GM19324 (cell line): ENCODE data around the gene KCNN1.

Experiments used
- ATAC-seq: cut with Tn5 transposase; IDR thresholded peaks from one replicate; pipeline ENCODE4 v1.9.1; 2021; ENCODE audit warnings: mild to moderate bottlenecking, moderate library complexity; ENCODE audit not compliant: unreplicated experiment, low FRiP score

KCNN1 gene

DNA sequence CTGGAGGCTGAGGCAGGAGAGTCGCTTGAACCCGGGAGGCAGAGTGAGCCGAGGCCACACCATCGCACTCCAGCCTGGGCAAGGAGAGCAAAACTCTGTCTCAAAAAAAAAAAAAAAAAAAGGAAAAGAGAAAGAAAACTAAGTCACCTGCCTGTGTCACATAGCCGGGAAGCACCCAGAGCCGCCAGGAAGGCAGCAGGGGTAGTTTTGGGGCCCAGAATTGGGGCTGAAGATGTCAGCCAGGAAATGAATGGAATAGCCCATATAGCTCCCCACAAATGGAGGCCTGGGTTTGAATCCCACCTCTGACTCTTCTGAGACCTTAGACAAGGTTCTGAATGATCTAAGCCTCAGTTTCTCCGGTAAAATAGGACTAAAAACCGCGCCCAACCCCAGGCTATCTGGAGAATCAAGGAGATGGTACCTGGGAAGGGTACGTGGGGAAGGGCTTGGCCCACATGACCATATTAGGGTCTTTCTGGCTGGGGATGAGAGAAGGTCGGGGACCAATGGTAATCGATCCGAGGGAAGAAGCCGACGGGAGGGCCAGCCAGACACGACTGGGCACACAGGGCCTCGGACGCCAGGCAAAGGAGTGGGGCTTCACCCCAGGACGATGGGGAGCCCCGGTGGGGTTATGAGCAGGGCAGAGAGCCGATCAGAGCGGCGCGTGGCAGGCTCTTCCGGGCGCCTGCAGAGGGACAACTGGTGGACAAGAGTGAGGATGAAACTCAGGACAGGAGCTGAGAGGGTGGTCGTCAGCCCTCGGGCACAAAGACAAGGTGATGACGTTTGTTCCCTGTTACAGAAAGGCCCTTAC lies 19.7 kb upstream of the KCNN1 start:
- peak; percentile 12 for ATAC-seq

DNA sequence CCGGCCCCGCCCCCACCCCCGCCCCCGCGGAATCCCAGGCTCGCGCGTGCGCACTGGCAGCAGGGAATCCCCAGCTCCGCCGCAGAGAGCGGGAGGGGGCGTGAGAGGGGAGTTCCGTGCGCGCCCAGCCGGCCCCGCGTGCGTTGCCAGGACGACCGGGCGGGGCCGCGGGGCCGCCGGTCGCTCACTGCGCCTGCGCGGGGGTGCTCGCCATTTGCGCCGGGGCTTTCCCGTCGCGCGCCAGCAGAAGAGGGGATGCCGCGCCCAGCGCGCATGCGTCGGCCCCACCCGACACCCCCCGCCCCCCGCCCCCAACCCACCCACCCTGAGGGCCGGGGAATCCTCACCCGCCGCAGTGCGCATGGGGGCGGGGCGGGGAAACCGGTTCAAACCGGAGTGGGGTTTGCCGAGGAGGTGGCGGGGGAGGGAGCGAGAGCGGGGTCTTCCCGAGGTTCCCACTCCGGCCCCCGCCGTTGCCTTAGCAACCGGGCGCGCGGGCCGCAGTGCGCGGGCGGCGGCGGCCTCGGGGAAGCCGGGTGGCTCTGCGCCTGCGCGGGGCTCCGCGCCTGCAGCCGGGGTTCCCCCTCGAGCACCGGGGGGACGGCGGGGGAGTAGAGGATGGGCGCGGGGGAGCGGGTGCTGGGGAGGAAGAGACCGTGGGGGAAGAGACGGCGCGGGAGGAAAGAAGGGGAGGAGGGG lies 18.9 kb upstream of the KCNN1 start:
- ATAC-seq, result peak; percentile 81

DNA sequence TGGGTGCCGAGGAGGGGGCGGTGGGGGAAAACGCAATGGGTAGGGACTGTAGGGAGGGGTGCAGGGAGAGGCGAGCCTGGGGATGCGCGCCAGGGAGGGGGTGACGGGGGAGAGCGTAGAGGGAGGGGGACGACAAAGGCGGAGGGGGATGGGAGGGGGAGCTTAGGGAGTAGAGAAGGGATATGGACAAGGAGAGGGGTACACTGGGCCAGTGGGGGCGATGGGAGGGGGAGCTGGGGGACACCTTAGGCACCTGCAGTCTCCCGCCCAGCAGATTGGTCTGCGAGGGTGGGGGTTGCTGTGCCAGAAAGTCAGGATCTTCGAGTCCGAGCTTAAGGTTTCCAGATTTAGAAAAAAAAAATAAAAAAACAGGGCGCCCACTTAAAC lies 18.4 kb upstream of the KCNN1 start:
- no peak for ATAC-seq

DNA sequence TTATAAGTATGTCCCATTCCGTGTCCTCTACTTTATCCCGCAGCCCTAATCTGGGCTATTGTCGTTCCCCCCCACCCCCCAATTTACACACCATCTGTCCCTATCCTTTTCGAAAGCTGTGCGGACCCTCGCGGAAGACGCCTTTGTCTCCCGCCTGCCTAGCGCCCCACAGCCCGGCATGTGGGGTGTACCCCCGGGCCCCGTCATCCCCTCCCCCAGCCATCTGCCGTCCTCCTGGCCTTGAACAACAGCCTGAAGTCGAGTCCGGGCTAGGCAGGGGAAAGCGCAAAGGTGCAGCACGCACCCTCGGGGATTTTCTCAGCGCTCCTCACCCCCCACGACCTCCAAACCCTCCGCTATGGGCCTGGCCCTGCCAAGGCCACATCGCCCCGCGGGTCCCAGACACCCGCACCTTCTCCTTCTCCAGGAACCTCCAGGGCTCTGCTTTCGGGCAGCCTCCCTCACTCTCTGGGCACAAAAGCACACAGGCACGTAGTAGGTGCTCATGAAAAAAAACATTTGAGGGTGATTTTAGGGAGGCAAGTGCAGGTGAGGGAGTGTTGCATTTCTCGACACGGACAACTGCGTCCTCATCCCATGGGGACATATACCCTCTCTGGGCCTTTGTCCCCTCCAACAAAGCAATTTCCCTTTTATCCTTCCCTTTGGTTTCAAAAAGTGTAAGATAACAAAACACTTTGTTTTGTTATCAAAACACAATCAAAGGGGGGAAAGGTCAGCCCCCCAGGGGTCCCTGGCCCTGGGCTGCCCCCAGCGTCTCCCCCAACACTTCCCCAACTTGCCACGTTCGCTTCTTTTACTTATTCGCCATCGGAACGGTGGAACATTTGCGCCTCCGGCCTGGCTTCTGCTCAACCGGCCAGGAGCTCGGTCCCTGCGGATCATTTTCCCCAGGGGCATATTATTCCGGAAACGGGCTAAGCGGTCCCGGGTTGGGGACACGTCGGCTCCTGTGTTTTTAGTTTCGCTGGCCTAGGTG lies 17.7 kb upstream of the KCNN1 start:
- ATAC-seq, result no peak

DNA sequence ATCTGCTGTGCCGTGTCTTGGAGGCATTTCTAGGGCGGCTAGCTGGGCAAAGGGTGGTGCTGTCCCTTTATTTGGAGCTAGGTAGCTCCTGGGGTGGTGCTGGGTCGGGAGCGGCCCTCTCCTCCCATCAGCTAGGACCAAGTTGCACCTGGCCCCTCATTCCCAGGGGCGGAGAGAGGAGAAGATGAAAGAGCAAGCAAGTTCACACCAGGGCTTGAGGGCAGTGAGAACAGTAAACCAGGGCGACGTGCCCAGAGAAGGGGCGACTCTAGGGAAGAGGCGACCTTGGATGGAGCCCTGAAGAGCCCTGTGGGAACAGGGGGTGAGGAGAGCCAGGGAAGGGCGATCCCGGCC lies 17.0 kb upstream of the KCNN1 start:
- ATAC-seq, result no peak

DNA sequence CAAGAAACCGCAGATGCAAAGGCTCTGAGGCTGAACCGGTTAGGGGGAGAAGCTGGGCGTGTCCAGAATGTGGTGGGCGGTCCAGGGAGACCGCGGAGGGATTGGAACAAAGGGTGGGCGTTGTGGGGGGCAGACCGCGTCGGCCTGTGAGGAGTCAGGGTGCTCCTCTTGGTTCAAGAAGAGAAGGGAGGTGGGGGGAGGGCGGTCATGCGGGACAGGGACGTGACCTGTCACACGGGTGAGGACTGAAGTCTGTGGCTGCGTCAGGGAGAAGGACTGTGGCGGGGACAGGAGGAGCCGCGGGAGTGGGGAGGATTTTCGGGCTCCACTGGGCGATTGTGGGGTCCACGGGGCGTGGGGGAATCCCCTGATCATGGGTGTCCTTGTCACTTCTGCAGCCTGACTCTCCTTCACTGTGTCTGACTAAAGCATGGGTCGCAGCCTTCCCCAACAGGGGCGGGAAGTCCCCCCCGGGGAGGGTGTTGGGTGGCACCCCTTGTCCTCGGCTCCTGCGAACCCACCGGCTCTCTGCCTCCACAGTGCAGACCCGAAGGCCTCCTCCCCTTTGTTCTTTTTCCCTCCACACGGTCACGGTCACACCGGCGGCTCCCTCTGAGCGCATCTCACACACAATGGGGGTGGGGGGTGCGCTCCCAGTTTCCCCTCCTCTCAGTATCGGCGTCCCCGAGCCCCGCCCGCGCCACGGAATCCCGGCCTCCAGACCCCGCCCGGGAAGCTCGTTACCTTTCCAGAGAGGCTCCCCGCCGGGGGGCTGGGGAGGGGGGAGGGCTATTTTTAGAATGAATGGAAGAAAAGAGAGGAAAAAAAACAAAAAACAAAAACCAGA lies 16.4 kb upstream of the KCNN1 start:
- ATAC-seq, result no peak

DNA sequence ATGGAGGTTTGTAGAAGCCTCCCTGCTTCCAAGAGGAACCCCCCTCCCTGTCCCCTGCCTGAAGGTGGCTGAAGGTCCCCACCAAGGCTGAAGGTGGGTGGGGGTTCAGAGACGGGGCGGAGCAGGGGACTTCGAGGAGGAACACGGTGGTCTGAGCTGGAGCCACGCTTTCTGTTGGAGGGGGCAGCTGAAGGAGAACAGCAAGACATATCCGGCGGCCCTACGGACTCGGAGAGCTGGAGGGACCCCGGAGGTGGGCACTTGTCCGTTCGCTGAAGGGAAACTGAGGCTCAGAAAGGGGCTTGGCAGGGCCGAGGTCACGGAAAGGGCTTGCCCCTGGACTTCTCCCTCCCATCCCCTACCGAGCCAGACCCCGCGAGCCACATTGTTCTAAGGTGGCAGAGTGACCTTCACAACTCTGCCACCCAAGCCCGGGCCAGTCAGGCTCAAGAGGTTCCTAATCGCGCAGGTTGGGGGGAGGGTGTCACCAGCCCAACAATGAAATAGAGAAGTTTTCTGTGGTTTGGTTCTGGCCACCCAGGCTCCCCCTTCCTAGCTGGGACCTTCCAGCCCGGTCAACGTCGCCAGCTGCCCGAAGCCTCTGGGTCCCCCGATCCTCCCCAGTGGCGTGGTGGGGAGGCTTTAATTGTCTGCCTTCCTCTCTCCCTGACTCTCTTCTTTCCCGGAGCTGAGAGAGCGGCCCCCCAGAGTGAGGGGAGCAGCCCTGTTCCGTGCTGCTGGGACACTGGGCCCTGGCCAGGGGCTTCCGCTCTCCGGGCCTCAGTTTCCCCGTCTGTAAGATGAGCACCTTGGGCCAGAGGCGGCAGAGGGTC lies 15.5 kb upstream of the KCNN1 start:
- ATAC-seq, result no peak

DNA sequence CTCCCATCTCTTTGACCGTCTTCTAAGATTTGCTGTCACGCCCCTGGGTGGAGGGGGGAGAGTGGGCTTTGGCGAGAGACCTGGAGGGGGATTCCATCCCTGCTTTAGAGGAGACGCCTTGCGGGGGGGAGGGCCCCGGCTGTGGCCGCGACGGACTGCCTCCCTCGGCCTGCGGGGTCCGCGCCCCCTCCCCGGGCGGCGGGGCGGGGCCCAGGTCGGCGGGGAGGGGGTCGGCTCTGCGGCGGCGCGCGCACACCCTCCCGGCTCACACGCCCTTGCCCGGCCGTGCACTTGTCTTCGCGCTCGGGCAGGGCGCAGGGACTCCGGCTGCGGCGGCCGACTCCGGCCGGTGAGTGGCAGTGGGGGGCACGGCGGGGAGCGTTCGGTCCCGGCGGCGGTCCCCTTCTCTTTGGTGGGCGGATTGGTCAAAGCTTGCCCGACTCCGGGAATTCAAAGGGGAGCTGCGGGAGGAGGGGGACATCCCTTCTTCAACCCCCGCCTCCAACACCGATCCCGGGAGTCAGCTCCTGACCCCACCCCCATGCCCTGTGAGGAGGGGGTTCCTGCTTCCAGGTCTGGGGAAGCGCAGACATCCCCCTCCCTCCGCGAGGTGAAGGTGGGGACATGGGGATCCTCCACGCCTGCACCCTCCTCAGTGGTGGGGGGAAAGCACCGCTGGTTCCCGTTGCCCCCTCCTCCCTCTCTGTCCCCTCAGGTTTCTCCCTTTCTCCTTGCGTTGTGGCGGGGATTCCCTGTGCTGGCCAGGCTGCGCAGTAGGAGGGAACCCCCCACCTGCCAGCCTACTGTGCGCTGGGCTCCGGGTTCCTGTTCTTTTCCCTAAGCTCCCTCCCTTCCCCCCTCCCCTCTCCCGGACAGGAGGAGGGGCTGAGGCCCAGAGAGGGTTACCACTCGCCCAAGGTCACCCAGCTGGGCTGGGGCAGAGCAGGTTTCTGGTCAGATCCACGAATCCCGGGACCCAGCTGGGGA lies 14.6 kb upstream of the KCNN1 start:
- no peak for ATAC-seq

DNA sequence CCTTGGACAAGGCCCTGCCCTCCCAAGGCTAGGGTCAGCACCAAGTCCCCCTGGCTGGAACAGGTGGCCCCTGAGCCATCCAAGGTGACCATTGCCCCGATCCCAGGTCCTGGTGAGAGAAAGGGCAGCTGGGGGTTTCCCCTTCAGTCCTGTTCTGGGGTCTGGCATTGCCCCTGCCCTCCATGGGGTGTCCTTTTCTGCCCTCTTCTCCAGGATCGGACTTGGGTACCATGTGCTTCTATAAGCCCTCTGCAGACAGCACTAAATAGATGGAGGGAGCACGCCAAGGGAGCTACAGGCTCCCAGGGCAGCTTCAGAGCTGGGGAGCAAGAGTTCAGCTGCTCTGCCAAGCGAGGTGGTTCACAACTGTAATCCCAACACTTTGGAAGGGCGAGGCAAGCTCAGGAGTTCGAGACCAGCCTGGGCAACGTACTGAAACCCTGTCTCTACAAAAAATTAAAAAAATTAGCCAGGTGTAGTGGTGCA lies 13.5 kb upstream of the KCNN1 start:
- no peak for ATAC-seq

DNA sequence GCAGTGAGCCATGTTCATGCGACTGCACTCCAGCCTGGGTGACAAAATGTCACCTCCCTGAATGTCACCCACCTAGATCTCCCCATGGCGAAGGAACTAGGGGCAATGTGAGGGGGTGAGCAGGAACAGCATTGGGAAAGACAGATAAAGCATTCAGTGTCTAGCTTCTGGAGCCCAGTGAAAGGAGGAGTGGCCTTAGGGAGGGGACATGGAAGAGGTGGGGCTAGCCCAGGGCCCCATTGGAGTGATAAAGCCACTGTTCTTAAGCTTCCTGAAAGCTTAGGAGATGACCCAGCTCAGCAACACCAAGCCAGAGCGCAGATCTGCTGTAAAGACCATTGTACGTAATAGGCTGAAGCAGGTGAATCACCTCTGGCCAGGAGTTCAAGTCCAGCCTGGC lies 13.0 kb upstream of the KCNN1 start:
- no peak for ATAC-seq

DNA sequence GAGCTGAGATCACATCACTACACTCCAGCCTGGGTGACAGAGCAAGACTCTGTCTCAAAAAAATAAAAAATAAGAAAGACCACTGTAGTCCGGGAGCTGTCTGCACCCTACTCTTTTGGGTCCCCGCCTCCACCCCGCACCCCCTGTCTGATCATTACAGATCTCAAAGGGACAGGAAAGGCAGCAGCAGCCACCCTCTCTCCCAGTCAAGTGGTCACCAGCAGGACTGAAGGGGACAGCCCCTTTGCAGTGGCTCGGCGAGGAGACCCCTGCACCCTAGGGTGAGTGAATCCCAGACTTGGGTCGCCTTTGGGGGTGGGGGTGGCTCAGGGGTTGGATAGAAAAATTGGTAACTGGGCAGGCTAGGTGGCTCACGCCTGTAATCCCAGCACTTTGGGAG lies 12.5 kb upstream of the KCNN1 start:
- no peak for ATAC-seq

DNA sequence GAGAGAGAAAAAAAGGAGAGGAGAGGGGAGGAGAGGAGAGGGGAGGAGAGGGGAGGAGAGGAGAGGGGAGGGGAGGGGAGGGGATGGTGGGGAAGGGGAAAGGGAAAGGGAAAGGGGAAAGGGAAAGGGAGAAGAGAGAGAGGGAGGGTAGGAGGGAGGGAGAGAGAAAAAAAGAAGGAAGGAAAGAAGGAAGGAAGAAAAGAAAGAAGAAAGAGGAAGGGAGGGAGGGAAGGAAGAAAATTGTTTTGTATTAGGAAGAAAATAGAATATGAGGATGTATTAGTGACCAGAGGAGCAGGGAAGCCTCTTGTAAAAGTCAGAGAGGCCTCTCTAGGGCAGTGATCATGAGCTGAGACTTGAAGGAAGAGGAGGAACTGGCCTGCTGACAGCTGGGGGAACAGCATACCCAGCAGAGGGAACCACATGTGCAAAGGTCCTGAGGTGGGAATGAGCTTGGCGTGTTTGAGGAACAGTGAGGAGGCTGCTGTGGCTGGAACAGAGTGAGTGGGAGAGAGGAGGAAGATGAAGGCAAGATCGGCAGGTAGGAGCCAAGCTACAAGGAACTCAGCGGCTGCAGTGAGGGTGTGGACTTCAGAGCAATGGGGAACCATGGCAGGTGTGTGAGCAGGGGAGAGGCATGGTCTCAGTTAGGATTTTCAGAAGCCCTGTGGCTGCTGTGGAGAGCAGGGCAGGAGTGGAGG lies 9.6 kb upstream of the KCNN1 start:
- ATAC-seq, result no peak

DNA sequence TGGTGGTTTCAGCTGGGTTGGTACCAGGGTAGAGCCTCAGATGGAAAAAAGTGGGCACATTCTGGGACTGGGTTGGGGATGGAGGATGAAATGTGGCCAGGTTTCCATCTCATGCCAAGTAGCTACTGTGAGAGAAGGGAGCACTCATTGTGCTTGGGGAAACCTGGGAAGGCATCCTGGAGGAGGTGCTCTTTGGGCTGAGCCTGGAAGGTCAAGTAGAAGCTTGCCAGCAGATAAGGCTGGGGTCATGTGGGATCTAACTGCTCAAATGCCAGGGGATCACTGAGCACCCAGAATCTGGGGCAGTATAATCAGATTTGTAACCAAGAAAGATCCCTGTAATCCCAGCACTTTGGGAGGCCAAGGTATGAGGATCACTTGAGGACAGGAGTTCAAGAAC lies 9.0 kb upstream of the KCNN1 start:
- ATAC-seq, result no peak

DNA sequence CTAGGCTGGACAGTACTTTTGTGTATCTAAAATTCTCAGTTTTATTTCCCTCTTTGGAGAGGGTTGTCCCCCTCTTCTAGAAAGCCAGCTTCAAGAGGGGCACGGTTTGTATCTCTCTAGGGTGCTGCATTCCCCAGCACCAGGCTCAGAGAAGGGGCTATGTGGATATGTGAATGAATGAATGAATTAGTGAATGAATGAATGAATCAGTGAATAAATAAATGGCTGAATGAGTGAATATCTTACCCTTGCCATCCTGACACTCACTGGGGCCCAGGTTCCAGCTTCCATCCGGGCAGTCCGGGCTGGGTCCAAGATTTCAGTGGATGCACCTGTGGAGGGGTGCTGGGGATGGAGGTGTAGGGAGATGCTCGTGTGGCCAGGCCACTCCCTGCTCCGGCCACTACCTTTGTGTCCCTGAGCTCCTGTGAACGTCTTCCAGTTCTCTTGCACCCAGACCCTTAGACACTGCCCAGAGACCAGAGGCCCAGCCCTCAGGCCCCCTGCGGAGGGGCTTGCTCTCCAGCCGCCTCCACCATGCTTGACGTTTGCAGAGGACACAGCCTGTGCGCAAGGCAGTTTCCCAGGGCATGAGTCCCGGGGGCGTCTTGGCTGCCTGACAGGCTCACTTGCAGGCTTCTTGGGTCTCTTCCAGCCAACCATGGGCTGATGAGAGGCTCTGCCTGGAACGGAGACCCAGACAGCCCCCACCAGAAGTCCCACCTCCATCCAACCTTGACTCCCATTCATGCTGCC lies 2.8 kb upstream of the KCNN1 start:
- ATAC-seq, result no peak

DNA sequence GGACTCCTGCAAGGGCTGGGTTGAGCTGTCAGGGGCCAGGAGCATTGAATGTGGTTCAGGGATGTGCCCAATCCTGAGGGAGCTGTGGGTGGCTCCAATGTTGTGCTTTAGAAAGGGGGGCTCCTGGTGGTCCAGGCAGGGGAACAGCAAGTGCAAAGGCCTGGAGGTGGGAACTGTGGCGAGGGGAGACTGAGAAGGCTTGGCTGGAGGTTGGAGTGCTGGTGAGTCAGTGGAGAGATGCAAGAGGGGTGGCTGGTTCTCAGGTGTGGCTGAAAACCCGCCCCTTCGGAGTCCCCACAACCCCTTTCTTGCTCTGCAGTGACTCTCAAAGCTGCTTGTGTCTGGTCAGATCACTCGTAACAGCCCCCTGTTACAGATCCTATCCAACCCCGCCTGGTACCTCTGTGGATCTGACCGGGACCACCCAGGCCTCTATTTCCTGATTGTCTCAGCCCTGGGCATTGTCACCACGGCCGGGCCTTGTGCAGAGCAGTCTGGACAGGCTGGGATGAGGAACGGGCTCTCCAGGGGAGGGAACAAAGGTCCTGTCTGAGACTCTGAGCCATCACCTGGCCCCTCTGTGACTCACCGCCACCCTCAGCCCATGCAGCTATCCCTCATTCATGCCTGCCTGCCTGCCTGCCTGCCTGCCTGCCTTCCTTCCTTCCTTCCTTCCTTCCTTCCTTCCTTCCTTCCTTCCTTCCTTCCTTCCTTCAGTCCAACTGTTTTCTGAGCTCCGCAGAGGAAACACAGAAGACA lies 1.4 kb upstream of the KCNN1 start:
- ATAC-seq, result no peak

DNA sequence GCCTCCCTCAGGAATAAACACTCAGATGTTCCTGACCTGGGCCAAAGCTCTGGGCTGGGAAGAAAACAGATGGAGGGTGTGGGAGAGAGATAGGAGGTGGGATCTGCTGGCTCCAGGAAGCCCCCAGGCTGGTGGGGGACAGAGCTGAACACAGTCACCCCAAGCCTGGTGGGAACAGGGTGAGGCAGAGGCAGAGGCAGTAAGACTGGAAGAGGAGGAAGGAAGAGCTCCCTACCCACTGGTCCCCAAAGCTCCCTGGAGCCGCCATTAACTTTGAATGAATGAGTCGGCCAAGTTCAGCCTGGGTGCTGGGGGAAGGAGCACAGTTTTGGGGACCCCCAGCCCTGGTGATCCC lies 801 bp upstream of the KCNN1 start:
- ATAC-seq, result no peak
